GM19438 (cell line): ENCODE results near the gene ANKDD1B.
A peak's percentile ranks its signal among the peaks of the same experiment; 100 is the strongest.
"Not testable (repeated sequence)": the region's sequence is repeated elsewhere in the genome, so short reads cannot be mapped to it uniquely, and the experiment has no call there.

Experiments used
- ATAC-seq: cut with Tn5 transposase; IDR thresholded peaks from one replicate; pipeline ENCODE4 v1.9.1; 2021; ENCODE audit warnings: low read depth; ENCODE audit not compliant: unreplicated experiment

Gene ANKDD1B

GRCh38 chr5:75694781-75695180, 83.5 kb downstream of the ANKDD1B start:
- ATAC-seq: no peak

GRCh38 chr5:75695472-75696351, 84.5 kb downstream of the ANKDD1B start:
- ATAC-seq: not testable (repeated sequence)

- no peak for ATAC-seq
Measured at GRCh38 chr5:75701856-75702255, 90.6 kb downstream of the ANKDD1B start.

GRCh38 chr5:75706016-75706415, 94.8 kb downstream of the ANKDD1B start:
- ATAC-seq: no peak

- ATAC-seq: no peak
Measured at GRCh38 chr5:75706775-75707174, 95.5 kb downstream of the ANKDD1B start.

GRCh38 chr5:75707911-75708509, 96.8 kb downstream of the ANKDD1B start:
- ATAC-seq: no peak

- ATAC-seq: no peak
Measured at GRCh38 chr5:75710637-75711036, 99.4 kb downstream of the ANKDD1B start.

- no peak for ATAC-seq
Measured at GRCh38 chr5:75711151-75711550, 99.9 kb downstream of the ANKDD1B start.

- ATAC-seq: no peak
Measured at GRCh38 chr5:75712091-75712490, 100.8 kb downstream of the ANKDD1B start.

GRCh38 chr5:75716715-75717081, 105.4 kb downstream of the ANKDD1B start:
- peak; percentile 20 for ATAC-seq

GRCh38 chr5:75717082-75717922, 106.0 kb downstream of the ANKDD1B start, which contains the start of gene POC5:
Gene POC5, minus strand, starts transcription at chr5:75717437. Its CDS starts 4,500 bp downstream, at chr5:75712937.
- peak; percentile 93 for ATAC-seq

- ATAC-seq: no peak
Measured at GRCh38 chr5:75720882-75721281, 109.6 kb downstream of the ANKDD1B start.
